AG20443 (cell line): ENCODE data around the gene WDR3.

Experiments
- DNase-seq: peaks from one replicate; pipeline ENCODE4 v3.0.0; 2012; ENCODE audit warnings: low spot score, mixed read lengths

The WDR3 gene

GRCh38 chr1:117952386-117952785 lies 22.8 kb downstream of the WDR3 start:
- DNase-seq = no peak

GRCh38 chr1:117959364-117959763 lies 29.8 kb downstream of the WDR3 start:
- no peak for DNase-seq

GRCh38 chr1:117964290-117965038 lies 34.9 kb downstream of the WDR3 start:
- DNase-seq = no peak

- DNase-seq = peak; percentile 37
These were observed 37.9 kb downstream of the WDR3 start for GRCh38 chr1:117967477-117967876.

GRCh38 chr1:117967881-117968280 lies 38.3 kb downstream of the WDR3 start:
- no peak for DNase-seq

- no peak for DNase-seq
These were observed 40.7 kb downstream of the WDR3 start for GRCh38 chr1:117970252-117970651.

- DNase-seq = no peak
These were observed 42.2 kb downstream of the WDR3 start for GRCh38 chr1:117971777-117972176.

- DNase-seq = no peak
These were observed 46.8 kb downstream of the WDR3 start for GRCh38 chr1:117976381-117976780.

- no peak for DNase-seq
These were observed 52.1 kb downstream of the WDR3 start for GRCh38 chr1:117981455-117982192.

- DNase-seq = no peak
These were observed 55.7 kb downstream of the WDR3 start for GRCh38 chr1:117985239-117985638.

GRCh38 chr1:117985973-117986372 lies 56.4 kb downstream of the WDR3 start:
- no peak for DNase-seq

- no peak for DNase-seq
These were observed 74.8 kb downstream of the WDR3 start for GRCh38 chr1:118004312-118004711.

- no peak for DNase-seq
These were observed 77.9 kb downstream of the WDR3 start for GRCh38 chr1:118007391-118007790.

- DNase-seq = no peak
These were observed 78.5 kb downstream of the WDR3 start for GRCh38 chr1:118008011-118008410.

- DNase-seq = no peak
These were observed 83.1 kb downstream of the WDR3 start for GRCh38 chr1:118012515-118013124.

GRCh38 chr1:118013336-118013735 lies 83.8 kb downstream of the WDR3 start:
- no peak for DNase-seq

GRCh38 chr1:118013938-118014337 lies 84.4 kb downstream of the WDR3 start:
- no peak for DNase-seq
